SK-N-SH (cell line): ENCODE results near the gene UBE2D2. TPM values are rescaled to one million over a fixed set of nuclear protein-coding genes. Genes with fewer than 3 reads are reported as not detected.
A peak's percentile ranks its signal among the peaks of the same experiment; 100 is the strongest.

ENCODE experiments used
- CTCF ChIA-PET: fragments of 300-600, 350-600 bp; formaldehyde crosslinking; extraction: SDS; loops from one replicate; lab custom pipeline; 2021; lab: Yijun Ruan, JAX
- POLR2A ChIA-PET: fragments of 350-600 bp; sonication (Branson Sonifier 250); formaldehyde crosslinking; extraction: SDS; loops from one replicate; lab custom pipeline; 2020; ENCODE audit warnings: antibody characterized with exemption, inconsistent platforms; lab: Yijun Ruan, JAX
- DNase-seq: peaks from one replicate; pipeline ENCODE4 v3.0.0; 2012
- H2AFZ ChIP-seq: fragments of 200-600 bp; sonication (generic); 2 replicates; pipeline ENCODE4 v1.8.1; 2016; ENCODE audit warnings: antibody characterized with exemption, mild to moderate bottlenecking, low read depth
- H3F3A ChIP-seq: fragments of 200-600 bp; sonication (generic); replicated peaks from 2 replicates; pipeline ENCODE3; 2016; ENCODE audit warnings: antibody characterized with exemption, mild to moderate bottlenecking; ENCODE audit not compliant: insufficient read depth
- H3K27ac ChIP-seq, 2 experiments: fragments of 200-500 bp in 1 of 2; fragments of 200-600 bp in 1 of 2; sonication (Bioruptor generic) in 1 of 2; sonication (generic), shearing (Covaris generic) in 1 of 2; 2 replicates each; pipeline versions ENCODE4 v1.5.1 to v1.6.1; 2014 to 2016; ENCODE audit warnings: low read depth in 2 of 2, inconsistent platforms in 1 of 2, low read length in 1 of 2, mild to moderate bottlenecking in 1 of 2, mixed read lengths in 1 of 2
- H3K27me3 ChIP-seq: fragments of 200-600 bp; sonication (generic), shearing (Covaris generic); 2 replicates; pipeline ENCODE4 v1.6.1; 2016; ENCODE audit warnings: mixed run types; ENCODE audit not compliant: insufficient read depth
- H3K36me3 ChIP-seq, 2 experiments: fragments of 200-500 bp in 1 of 2; fragments of 200-600 bp in 1 of 2; sonication (Bioruptor generic) in 1 of 2; sonication (generic) in 1 of 2; replicated peaks in 1 of 2; 2 replicates each; pipeline versions ENCODE3 to v1.5.1; 2014 to 2016; ENCODE audit warnings: low read length in 1 of 2, mild to moderate bottlenecking in 1 of 2; ENCODE audit not compliant: insufficient read depth in 2 of 2, control insufficient read depth in 1 of 2
- H3K4me1 ChIP-seq, 2 experiments: fragments of 200-500 bp in 1 of 2; fragments of 200-600 bp in 1 of 2; sonication (Bioruptor generic) in 1 of 2; sonication (generic), shearing (Covaris generic) in 1 of 2; 2 replicates each; pipeline versions ENCODE4 v1.5.1 to v1.6.1; 2014 to 2016; ENCODE audit warnings: low read depth in 1 of 2, low read length in 1 of 2, mixed run types in 1 of 2; ENCODE audit not compliant: insufficient read depth in 2 of 2, control insufficient read depth in 1 of 2
- H3K4me2 ChIP-seq: fragments of 200-600 bp; sonication (generic), shearing (Covaris generic); 2 replicates; pipeline ENCODE4 v1.6.1; 2017; ENCODE audit warnings: mixed run types
- H3K4me3 ChIP-seq, 2 experiments: fragments of 200-500 bp in 1 of 2; fragments of 200-600 bp in 1 of 2; sonication (Bioruptor generic) in 1 of 2; sonication (generic), shearing (Covaris generic) in 1 of 2; 2 replicates each; pipeline versions ENCODE4 v1.5.1 to v1.8.1; 2014 to 2016; ENCODE audit warnings: low read depth in 2 of 2, inconsistent platforms in 1 of 2, low read length in 1 of 2, mild to moderate bottlenecking in 1 of 2, mixed read lengths in 1 of 2, moderate library complexity in 1 of 2
- H3K79me2 ChIP-seq: fragments of 200-600 bp; sonication (generic); 2 replicates; pipeline ENCODE4 v1.8.1; 2017; ENCODE audit warnings: mild to moderate bottlenecking; ENCODE audit not compliant: insufficient read depth
- H3K9ac ChIP-seq: fragments of 200-600 bp; sonication (generic); 2 replicates; pipeline ENCODE4 v1.6.1; 2017; ENCODE audit warnings: mixed run types
- H3K9me2 ChIP-seq: fragments of 200-600 bp; sonication (generic); 2 replicates; pipeline ENCODE4 v1.6.1; 2017; ENCODE audit warnings: mixed run types
- H3K9me3 ChIP-seq: fragments of 200-600 bp; sonication (generic); 2 replicates; pipeline ENCODE4 v1.6.1; 2017; ENCODE audit warnings: mixed run types, mild to moderate bottlenecking, moderate library complexity
- H4K20me1 ChIP-seq: fragments of 200-600 bp; sonication (generic); 2 replicates; pipeline ENCODE4 v1.6.1; 2017; ENCODE audit warnings: mild to moderate bottlenecking, mixed run types; ENCODE audit not compliant: insufficient read depth
- CHD2 ChIP-seq: fragments of 150-350 bp; IDR thresholded peaks from 2 replicates; pipeline ENCODE4 v1.6.1; 2018; ENCODE audit warnings: low read length; ENCODE audit not compliant: partially characterized antibody
- ELF1 ChIP-seq: IDR thresholded peaks from 2 replicates; pipeline ENCODE4 v1.4.0; 2012
- EP300 ChIP-seq, 2 experiments: IDR thresholded peaks; 2 replicates each; pipeline versions ENCODE4 v1.4.0 to v1.6.1; 2012; ENCODE audit warnings: borderline replicate concordance in 1 of 2, low read depth in 1 of 2, low read length in 1 of 2
- FOXJ3 ChIP-seq: sonication (generic); formaldehyde crosslinking; IDR thresholded peaks from 2 replicates; pipeline ENCODE4 v1.5.1; 2020; ENCODE audit warnings: mild to moderate bottlenecking, missing genetic modification reagents
- FOXM1 ChIP-seq: IDR thresholded peaks from 2 replicates; pipeline ENCODE4 v1.4.0; 2012; ENCODE audit warnings: low read depth, mild to moderate bottlenecking
- GABPA ChIP-seq: IDR thresholded peaks from 2 replicates; pipeline ENCODE4 v1.4.0; 2012; ENCODE audit warnings: low read depth, mild to moderate bottlenecking
- GATA2 ChIP-seq: sonication (generic); formaldehyde crosslinking; IDR thresholded peaks from 2 replicates; pipeline ENCODE4 v1.5.0; 2020; ENCODE audit warnings: mild to moderate bottlenecking, missing genetic modification reagents
- MXI1 ChIP-seq: IDR thresholded peaks from 2 replicates; pipeline ENCODE4 v1.6.1; 2012; ENCODE audit warnings: mild to moderate bottlenecking, low read depth, low read length, improper control_type of control experiment
- NFIC ChIP-seq: IDR thresholded peaks from 2 replicates; pipeline ENCODE4 v1.4.0; 2012; ENCODE audit warnings: borderline replicate concordance
- POLR2AphosphoS5 ChIP-seq: IDR thresholded peaks from 2 replicates; pipeline ENCODE4 v1.6.1; 2012; ENCODE audit warnings: low read depth, low read length
- RFX5 ChIP-seq: IDR thresholded peaks from 2 replicates; pipeline ENCODE4 v1.6.1; 2012; ENCODE audit warnings: mild to moderate bottlenecking, improper control_type of control experiment, low read length
- SIN3A ChIP-seq: IDR thresholded peaks from 2 replicates; pipeline ENCODE4 v1.6.1; 2012; ENCODE audit warnings: low read depth, mild to moderate bottlenecking, low read length, moderate library complexity, borderline replicate concordance
- TCF12 ChIP-seq: IDR thresholded peaks from 2 replicates; pipeline ENCODE4 v1.4.0; 2012
- TEAD4 ChIP-seq: IDR thresholded peaks from 2 replicates; pipeline ENCODE4 v1.4.0; 2012; ENCODE audit warnings: mild to moderate bottlenecking, borderline replicate concordance; ENCODE audit not compliant: insufficient read depth
- YY1 ChIP-seq: IDR thresholded peaks from 2 replicates; pipeline ENCODE4 v1.4.0; 2012; ENCODE audit warnings: low read depth, mild to moderate bottlenecking
- WGBS: methylation state at CpG from one replicate; pipeline ENCODE4 v1.1.6; 2017; ENCODE audit warnings: low lambda C conversion rate; 5-methylcytosine and 5-hydroxymethylcytosine counted together
- polyA plus RNA-seq, 3 experiments: library from polyadenylated mRNA; depleted of rRNA; stranded (reverse); fragments of >200 nt; gene quantifications; 2 replicates each; pipeline ENCODE4 v1.2.3, GENCODE V29; 2012
- TF ChIP-seq, protein P1 (sequence below): IDR thresholded peaks from 2 replicates; pipeline ENCODE4; 2012
- TF ChIP-seq, protein P2 (sequence below): fragments of 200-600 bp; sonication (generic); IDR thresholded peaks from 2 replicates; pipeline ENCODE4 v1.6.1; 2017; ENCODE audit warnings: antibody characterized with exemption, mild to moderate bottlenecking, moderate library complexity
- TF ChIP-seq, protein P3 (sequence below): fragments of 150-350 bp; IDR thresholded peaks from 2 replicates; pipeline ENCODE4 v1.6.1; 2016; ENCODE audit warnings: mild to moderate bottlenecking, low read depth, low read length

UBE2D2 gene
- polyA plus RNA-seq, 1 of the 3 experiments (the other 2 are of a cell fraction), result 24.5 TPM

DNA sequence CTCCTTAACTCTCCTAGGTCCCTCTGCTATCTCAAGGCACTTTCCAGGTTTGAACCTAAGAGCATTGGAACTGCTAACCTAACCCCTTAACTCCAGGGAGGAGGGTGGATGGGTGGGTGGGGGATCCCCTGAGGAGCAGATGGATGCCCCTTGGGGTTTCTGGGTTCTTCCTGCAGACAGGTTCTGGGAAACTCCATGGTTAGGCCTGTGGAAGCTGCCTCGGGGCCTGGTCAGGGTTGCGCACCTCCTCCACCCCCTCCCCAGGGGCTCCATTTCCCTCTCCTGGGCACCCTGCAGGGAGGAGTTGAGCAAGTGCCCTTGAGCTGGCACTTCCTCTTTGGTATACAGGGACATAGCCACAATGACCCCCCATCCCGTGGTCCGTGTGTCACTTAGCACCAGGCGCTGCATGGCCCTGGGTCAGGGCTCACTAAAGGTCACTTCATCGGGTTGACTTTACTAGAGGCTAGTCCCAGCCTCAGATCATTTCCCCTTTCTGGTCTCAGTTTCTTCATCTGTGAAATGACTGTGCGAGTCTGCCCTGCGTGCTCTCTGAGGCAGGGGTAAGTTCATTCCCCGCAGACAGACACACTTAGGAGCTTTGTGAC is 103.1 kb downstream of the UBE2D2 start:
- TF ChIP-seq GATA2 (no peak), EP300 (IDR thresholded peaks at IDR 0.05; ENCODE audit: borderline replicate concordance in 1 of 2, low read depth in 1 of 2, low read length in 1 of 2) (no peak), SIN3A (no peak), CHD2 (no peak), GABPA (no peak), TEAD4 (no peak), FOXM1 (no peak), POLR2AphosphoS5 (no peak), NFIC (no peak), RFX5 (no peak), TCF12 (no peak)
- TF ChIP-seq, protein P1, sequence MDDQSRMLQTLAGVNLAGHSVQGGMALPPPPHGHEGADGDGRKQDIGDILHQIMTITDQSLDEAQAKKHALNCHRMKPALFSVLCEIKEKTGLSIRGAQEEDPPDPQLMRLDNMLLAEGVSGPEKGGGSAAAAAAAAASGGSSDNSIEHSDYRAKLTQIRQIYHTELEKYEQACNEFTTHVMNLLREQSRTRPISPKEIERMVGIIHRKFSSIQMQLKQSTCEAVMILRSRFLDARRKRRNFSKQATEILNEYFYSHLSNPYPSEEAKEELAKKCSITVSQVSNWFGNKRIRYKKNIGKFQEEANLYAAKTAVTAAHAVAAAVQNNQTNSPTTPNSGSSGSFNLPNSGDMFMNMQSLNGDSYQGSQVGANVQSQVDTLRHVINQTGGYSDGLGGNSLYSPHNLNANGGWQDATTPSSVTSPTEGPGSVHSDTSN, result no peak
- peaks cover 97% of the 10 kb centered on the region for H3K79me2 ChIP-seq
- H3F3A ChIP-seq, result peaks cover 43% of the 10 kb centered on the region
- peaks cover 0 to 5% of the 10 kb centered on the region in 2 experiments for H3K36me3 ChIP-seq
- H3K4me2 ChIP-seq, result no peak overlapping the region
- H3K9me3 ChIP-seq, result no peaks in the 10 kb centered on the region
- no peaks in the 10 kb centered on the region for H3K27me3 ChIP-seq
- no peak overlapping the region for H3K9ac ChIP-seq
- H2AFZ ChIP-seq, result no peak overlapping the region
- DNase-seq, result no peak
- peaks cover 68 to 97% of the 10 kb centered on the region in 2 experiments for H3K4me1 ChIP-seq
- no peaks in the 10 kb centered on the region for H3K9me2 ChIP-seq
- CTCF ChIA-PET, result interaction anchor here (0.5 to 20.6 kb wide), 8 partner anchors 13 to 103 kb away, joined by 3 to 204 read pairs (median 6); no protein-coding TSS in a partner anchor
- peaks cover 42% of the 10 kb centered on the region for H4K20me1 ChIP-seq
- no peak overlapping the region for H3K4me3 ChIP-seq
- H3K27ac ChIP-seq, result peak overlapping the region in 1 of 2 experiments; percentile 99; a peak in 2 of 4 replicates
- POLR2A ChIA-PET, result interaction anchor here (5.3 kb wide), 1 partner anchor 13 kb away, joined by 34 read pairs; no protein-coding TSS in a partner anchor
- WGBS, result 97% methylated on average over 4 of the region's 9 CpGs

DNA sequence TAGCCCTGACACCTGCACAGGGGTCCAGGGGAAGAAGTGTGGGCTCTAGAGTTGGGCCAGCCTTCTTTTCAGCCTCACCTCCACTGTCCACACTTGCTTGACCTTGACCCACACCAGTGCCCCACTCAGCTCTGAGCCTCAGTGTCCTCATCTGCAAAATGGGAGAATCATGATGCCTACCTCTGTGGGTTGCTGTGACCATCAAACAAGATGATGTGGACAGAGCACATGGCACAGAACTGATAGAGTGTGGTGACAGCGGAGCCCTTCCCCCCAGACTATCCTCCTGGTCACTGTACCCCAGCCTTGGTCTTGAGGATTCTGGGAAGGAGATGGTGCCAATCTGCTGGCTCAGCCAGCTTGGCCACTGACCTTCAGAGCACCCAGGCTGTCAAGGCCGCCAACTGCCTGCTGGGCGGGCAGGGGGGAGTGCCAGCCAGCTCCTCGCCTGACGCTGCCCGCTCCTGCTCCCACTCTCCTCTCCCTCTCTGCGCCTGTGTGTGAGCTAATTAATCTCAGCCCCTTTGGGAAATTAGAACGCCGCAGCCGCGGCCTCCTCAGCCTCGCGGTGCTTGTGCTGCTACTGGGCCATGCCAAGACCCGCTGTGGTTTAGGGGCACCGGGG is 103.7 kb downstream of the UBE2D2 start:
- WGBS, result 61% methylated on average over 5 of the region's 15 CpGs
- Histone ChIP-seq H3F3A (peaks cover 37% of the 10 kb centered on the region), H3K4me3 (no peak overlapping the region), H4K20me1 (peaks cover 42% of the 10 kb centered on the region), H3K9ac (no peak overlapping the region), H3K9me3 (no peaks in the 10 kb centered on the region), H3K4me1 (peaks cover 68 to 97% of the 10 kb centered on the region in 2 experiments), H3K36me3 (peaks cover 0 to 5% of the 10 kb centered on the region in 2 experiments), H3K4me2 (peak overlapping the region; percentile 10; the same call in 1 of the 2 replicates), H2AFZ (no peak overlapping the region), H3K79me2 (peaks cover 97% of the 10 kb centered on the region), H3K27me3 (no peaks in the 10 kb centered on the region), H3K27ac (peak overlapping the region; percentile 92 to 99; a peak in 3 of 4 replicates), H3K9me2 (no peaks in the 10 kb centered on the region)
- ChIA-PET POLR2A (interaction anchor here (0.7 to 5.3 kb wide), 5 partner anchors 9 to 44 kb away, joined by 3 to 34 read pairs (median 4); partner anchors contain the start of gene CXXC5), CTCF (interaction anchor here (0.8 to 20.6 kb wide), 9 partner anchors 11 to 122 kb away, joined by 3 to 204 read pairs (median 6); no protein-coding TSS in a partner anchor)
- TF ChIP-seq MXI1, result peak; percentile 70
- TF ChIP-seq POLR2AphosphoS5, result no peak
- TF ChIP-seq, protein P2, sequence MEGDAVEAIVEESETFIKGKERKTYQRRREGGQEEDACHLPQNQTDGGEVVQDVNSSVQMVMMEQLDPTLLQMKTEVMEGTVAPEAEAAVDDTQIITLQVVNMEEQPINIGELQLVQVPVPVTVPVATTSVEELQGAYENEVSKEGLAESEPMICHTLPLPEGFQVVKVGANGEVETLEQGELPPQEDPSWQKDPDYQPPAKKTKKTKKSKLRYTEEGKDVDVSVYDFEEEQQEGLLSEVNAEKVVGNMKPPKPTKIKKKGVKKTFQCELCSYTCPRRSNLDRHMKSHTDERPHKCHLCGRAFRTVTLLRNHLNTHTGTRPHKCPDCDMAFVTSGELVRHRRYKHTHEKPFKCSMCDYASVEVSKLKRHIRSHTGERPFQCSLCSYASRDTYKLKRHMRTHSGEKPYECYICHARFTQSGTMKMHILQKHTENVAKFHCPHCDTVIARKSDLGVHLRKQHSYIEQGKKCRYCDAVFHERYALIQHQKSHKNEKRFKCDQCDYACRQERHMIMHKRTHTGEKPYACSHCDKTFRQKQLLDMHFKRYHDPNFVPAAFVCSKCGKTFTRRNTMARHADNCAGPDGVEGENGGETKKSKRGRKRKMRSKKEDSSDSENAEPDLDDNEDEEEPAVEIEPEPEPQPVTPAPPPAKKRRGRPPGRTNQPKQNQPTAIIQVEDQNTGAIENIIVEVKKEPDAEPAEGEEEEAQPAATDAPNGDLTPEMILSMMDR, result no peak
- no peak for TF ChIP-seq FOXJ3 (CRISPR knock-in tag)
- peak; percentile 51 for TF ChIP-seq CHD2
- TF ChIP-seq RFX5, result no peak
- no peak for TF ChIP-seq FOXM1
- no peak for TF ChIP-seq NFIC
- no peak for TF ChIP-seq ELF1
- TF ChIP-seq, protein P3, sequence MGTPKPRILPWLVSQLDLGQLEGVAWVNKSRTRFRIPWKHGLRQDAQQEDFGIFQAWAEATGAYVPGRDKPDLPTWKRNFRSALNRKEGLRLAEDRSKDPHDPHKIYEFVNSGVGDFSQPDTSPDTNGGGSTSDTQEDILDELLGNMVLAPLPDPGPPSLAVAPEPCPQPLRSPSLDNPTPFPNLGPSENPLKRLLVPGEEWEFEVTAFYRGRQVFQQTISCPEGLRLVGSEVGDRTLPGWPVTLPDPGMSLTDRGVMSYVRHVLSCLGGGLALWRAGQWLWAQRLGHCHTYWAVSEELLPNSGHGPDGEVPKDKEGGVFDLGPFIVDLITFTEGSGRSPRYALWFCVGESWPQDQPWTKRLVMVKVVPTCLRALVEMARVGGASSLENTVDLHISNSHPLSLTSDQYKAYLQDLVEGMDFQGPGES, result no peak
- TF ChIP-seq EP300 (IDR thresholded peaks at IDR 0.05; ENCODE audit: borderline replicate concordance in 1 of 2, low read depth in 1 of 2, low read length in 1 of 2), result 0 out of 4 replicates have a peak, but pooled peaks of 1 of the 2 experiments have one; percentile 10
- no peak for TF ChIP-seq YY1
- peak; percentile 83 for DNase-seq
